Fibroblast of lung (primary cell): ENCODE data around the gene CNR2.

Experiments used
- CTCF ChIP-seq, 2 donors: IDR thresholded peaks in 1 of 2; conservative IDR thresholded peaks in 1 of 2; 1 replicate in 1 of 2; 2 replicates in 1 of 2; pipeline ENCODE4 v1.5.1; 2011 to 2012; ENCODE audit warnings: low read length in 2 of 2, control low read depth in 1 of 2, inconsistent platforms in 1 of 2, low read depth in 1 of 2, mild to moderate bottlenecking in 1 of 2
- EZH2 ChIP-seq: IDR thresholded peaks from 2 replicates; pipeline ENCODE4 v1.5.1; 2012; ENCODE audit warnings: low read length, control low read depth, mild to moderate bottlenecking; ENCODE audit errors: missing control alignments

- TF ChIP-seq CTCF (conservative IDR thresholded peaks at IDR 0.05 in 1 of 2, IDR thresholded peaks at IDR 0.05 in 1 of 2; ENCODE audit: low read depth in 1 of 2, low read length in 2 of 2) (no peak), EZH2 (no peak)
Observed at GRCh38 chr1:23959461-23960290, 46.5 kb upstream of the CNR2 start, which contains the start of gene PNRC2.
